Brain microvascular endothelial cell (primary cell): ENCODE results near the gene HAPSTR1.
A peak's percentile ranks its signal among the peaks of the same experiment; 100 is the strongest.
"Not testable (repeated sequence)": the region's sequence is repeated elsewhere in the genome, so short reads cannot be mapped to it uniquely, and the experiment has no call there.

Experiments
- DNase-seq: peaks from one replicate; pipeline ENCODE4 v3.0.0-alpha.2; 2020
- H3K27ac ChIP-seq: fragments of 250-450 bp; sonication (Bioruptor Pico); 2 replicates; pipeline ENCODE4 v1.5.1; 2020; ENCODE audit warnings: mild to moderate bottlenecking, moderate library complexity
- H3K27me3 ChIP-seq: fragments of 250-450 bp; sonication (Bioruptor Pico); replicated peaks from 2 replicates; pipeline ENCODE4 v1.5.1; 2020; ENCODE audit warnings: mild to moderate bottlenecking
- H3K36me3 ChIP-seq: fragments of 250-450 bp; sonication (Bioruptor Pico); replicated peaks from 2 replicates; pipeline ENCODE4 v1.5.1; 2020; ENCODE audit warnings: mild to moderate bottlenecking
- H3K4me3 ChIP-seq: 2 replicates; pipeline ENCODE4 v1.5.1; 2011; ENCODE audit warnings: low read depth, mild to moderate bottlenecking, control low read depth, low read length, moderate library complexity
- CTCF ChIP-seq: IDR thresholded peaks from 2 replicates; pipeline ENCODE4 v1.5.1; 2011; ENCODE audit warnings: low read depth, mild to moderate bottlenecking, moderate library complexity, low read length, control low read depth, inconsistent platforms; ENCODE audit errors: missing control alignments
- in situ Hi-C: cut with HindIII; loops from 2 replicates; pipeline ENCODE4 v1.10.0; 2017; ENCODE audit warnings: low sequenced_read_pairs, low pct_ligation_motif_present

Gene HAPSTR1

GRCh38 chr16:9082422-9082821 is 9.0 kb upstream of the HAPSTR1 start:
- no peaks in the 10 kb centered on the region for H3K36me3 ChIP-seq
- no peak for TF ChIP-seq CTCF
- no peak for DNase-seq
- no peak overlapping the region for H3K27ac ChIP-seq
- no peak overlapping the region for H3K4me3 ChIP-seq
- H3K27me3 ChIP-seq = no peaks in the 10 kb centered on the region
- in situ Hi-C loops = no loop called here

GRCh38 chr16:9087733-9088132 is 3.7 kb upstream of the HAPSTR1 start:
- DNase-seq, H3K36me3 ChIP-seq, H3K27ac ChIP-seq, in situ Hi-C loops, H3K27me3 ChIP-seq, H3K4me3 ChIP-seq: not testable (repeated sequence)

GRCh38 chr16:9088848-9089247 is 2.6 kb upstream of the HAPSTR1 start:
- TF ChIP-seq CTCF = no peak
- in situ Hi-C loops = no loop called here
- H3K27ac ChIP-seq = no peak overlapping the region
- H3K36me3 ChIP-seq = peaks cover 15% of the 10 kb centered on the region
- H3K4me3 ChIP-seq = no peak overlapping the region
- H3K27me3 ChIP-seq = no peaks in the 10 kb centered on the region
- no peak for DNase-seq

GRCh38 chr16:9089660-9090059 is 1.8 kb upstream of the HAPSTR1 start:
- in situ Hi-C loops = no loop called here

GRCh38 chr16:9090101-9090959 is 1.1 kb upstream of the HAPSTR1 start:
- TF ChIP-seq CTCF = peak; percentile 12
- no peak for DNase-seq
- Histone ChIP-seq H3K4me3 (peak overlapping the region; percentile 63), H3K27me3 (no peaks in the 10 kb centered on the region), H3K36me3 (peaks cover 19% of the 10 kb centered on the region), H3K27ac (peak overlapping the region; percentile 50)
- in situ Hi-C loops = no loop called here

More at GRCh38 chr16:9089660-9090059, 1.8 kb upstream of the HAPSTR1 start:
- no peak overlapping the region for H3K4me3 ChIP-seq
- TF ChIP-seq CTCF = no peak
- H3K36me3 ChIP-seq = peaks cover 18% of the 10 kb centered on the region
- H3K27me3 ChIP-seq = no peaks in the 10 kb centered on the region
- no peak overlapping the region for H3K27ac ChIP-seq
- DNase-seq = no peak

GRCh38 chr16:9091867-9092281 is 430 bp downstream of the HAPSTR1 start:
- peak overlapping the region; percentile 95 for H3K4me3 ChIP-seq
- H3K27me3 ChIP-seq = no peaks in the 10 kb centered on the region
- H3K36me3 ChIP-seq = peaks cover 19% of the 10 kb centered on the region
- in situ Hi-C loops = no loop called here
- DNase-seq = peak; percentile 21
- no peak for TF ChIP-seq CTCF
- H3K27ac ChIP-seq = peak overlapping the region; percentile 89
